ENCODE measurements around the gene FUBP1. TPM values are rescaled to one million over a fixed set of nuclear protein-coding genes. Genes with fewer than 3 reads are reported as not detected.
A peak's percentile ranks its signal among the peaks of the same experiment; 100 is the strongest.

Gene FUBP1
- total and polyA plus RNA-seq, 3 experiments from 2014 or later = 54.6 to 217 (median 215) TPM

- ChIA-PET CTCF (interaction anchor here (1.1 kb wide), 1 partner anchor 137 kb away, joined by 4 read pairs; no protein-coding TSS in a partner anchor), POLR2A (interaction anchor here (1.2 to 2.9 kb wide), 3 partner anchors 20 to 197 kb away, joined by 3 to 11 read pairs (median 3); partner anchors contain the start of genes DNAJB4 and MIGA1)
- H3K27ac Mint-ChIP-seq = no peak overlapping the region
- no peak overlapping the region for H3K4me3 Mint-ChIP-seq
- Histone ChIP-seq H3K27me3 (ENCODE audit: insufficient read depth, low read length, poor library complexity, severe bottlenecking) (no peaks in the 10 kb centered on the region), H3K4me3 (ENCODE audit: low read length) (peak overlapping the region; percentile 87), H3K36me3 (ENCODE audit: insufficient read depth, low read length) (peaks cover 5% of the 10 kb centered on the region), H3K4me1 (ENCODE audit: insufficient read depth, low read length) (peaks cover 56% of the 10 kb centered on the region), H3K27ac (ENCODE audit: low read depth, low read length) (peak overlapping the region; percentile 98), H3K9me3 (ENCODE audit: low read length) (no peaks in the 10 kb centered on the region)
- no peak for DNase-seq
- peaks cover 47 to 66% (median 64%) of the 10 kb centered on the region in 3 donors for H3K4me1 Mint-ChIP-seq
- H3K9me3 Mint-ChIP-seq = no peaks in the 10 kb centered on the region
- no peaks in the 10 kb centered on the region for H3K27me3 Mint-ChIP-seq
- peaks cover 1 to 33% (median 14%) of the 10 kb centered on the region in 3 donors for H3K36me3 Mint-ChIP-seq
Observed at GRCh38 chr1:77976433-77977076, 2.3 kb downstream of the FUBP1 start.

GRCh38 chr1:77975907-77976306, 3.0 kb downstream of the FUBP1 start:
- H3K4me3 ChIP-seq (ENCODE audit: low read length) = peak overlapping the region; percentile 87
- DNase-seq = no peak
- no peak overlapping the region for H3K27ac ChIP-seq (ENCODE audit: low read depth, low read length)
- Mint-ChIP-seq H3K9me3 (no peaks in the 10 kb centered on the region), H3K27ac (peak overlapping the region in 6 of 8 donors; percentile 52 to 91 (median 76)), H3K4me3 (no peak overlapping the region), H3K4me1 (peaks cover 51 to 66% (median 64%) of the 10 kb centered on the region in 3 donors), H3K36me3 (peaks cover 7 to 38% (median 15%) of the 10 kb centered on the region in 3 donors), H3K27me3 (no peaks in the 10 kb centered on the region)
- ChIA-PET POLR2A (interaction anchor here (0.5 to 1.2 kb wide), 2 partner anchors 29 to 112 kb away, joined by 3 read pairs; partner anchors contain the start of gene DNAJB4), CTCF (interaction anchor here (0.8 to 1.1 kb wide), 2 partner anchors 138 to 139 kb away, joined by 3 to 4 read pairs; no protein-coding TSS in a partner anchor)
- H3K27me3 ChIP-seq (ENCODE audit: insufficient read depth, low read length, poor library complexity, severe bottlenecking) = no peaks in the 10 kb centered on the region
- peaks cover 62% of the 10 kb centered on the region for H3K4me1 ChIP-seq (ENCODE audit: insufficient read depth, low read length)
- peaks cover 8% of the 10 kb centered on the region for H3K36me3 ChIP-seq (ENCODE audit: insufficient read depth, low read length)
- H3K9me3 ChIP-seq (ENCODE audit: low read length) = no peaks in the 10 kb centered on the region

- no peaks in the 10 kb centered on the region for H3K9me3 Mint-ChIP-seq
- Histone ChIP-seq H3K27ac (ENCODE audit: low read depth, low read length) (no peak overlapping the region), H3K36me3 (ENCODE audit: insufficient read depth, low read length) (peaks cover 8% of the 10 kb centered on the region), H3K9me3 (ENCODE audit: low read length) (no peaks in the 10 kb centered on the region), H3K27me3 (ENCODE audit: insufficient read depth, low read length, poor library complexity, severe bottlenecking) (no peaks in the 10 kb centered on the region), H3K4me3 (ENCODE audit: low read length) (peak overlapping the region; percentile 87), H3K4me1 (ENCODE audit: insufficient read depth, low read length) (peaks cover 62% of the 10 kb centered on the region)
- peaks cover 7 to 42% (median 15%) of the 10 kb centered on the region in 3 donors for H3K36me3 Mint-ChIP-seq
- no peak for DNase-seq
- no peaks in the 10 kb centered on the region for H3K27me3 Mint-ChIP-seq
- peaks cover 52 to 66% (median 64%) of the 10 kb centered on the region in 3 donors for H3K4me1 Mint-ChIP-seq
- CTCF ChIA-PET = interaction anchor here (0.8 to 1.8 kb wide), 2 partner anchors 52 to 140 kb away, joined by 3 read pairs; no protein-coding TSS in a partner anchor
- H3K4me3 Mint-ChIP-seq = no peak overlapping the region
- POLR2A ChIA-PET = interaction anchor here (0.5 to 1.2 kb wide), 2 partner anchors 29 to 112 kb away, joined by 3 read pairs; partner anchors contain the start of gene DNAJB4
- H3K27ac Mint-ChIP-seq = peak overlapping the region in 7 of 8 donors; percentile 21 to 91 (median 74)
Observed at GRCh38 chr1:77975386-77975785, 3.5 kb downstream of the FUBP1 start.

- peaks cover 75 to 91% (median 90%) of the 10 kb centered on the region in 3 donors for H3K4me1 Mint-ChIP-seq
- H3K27ac Mint-ChIP-seq = peak overlapping the region in 3 of 8 donors; percentile 16 to 72 (median 38)
- Histone ChIP-seq H3K9me3 (ENCODE audit: low read length) (no peaks in the 10 kb centered on the region), H3K4me1 (ENCODE audit: insufficient read depth, low read length) (peaks cover 70% of the 10 kb centered on the region), H3K27me3 (ENCODE audit: insufficient read depth, low read length, poor library complexity, severe bottlenecking) (no peaks in the 10 kb centered on the region), H3K4me3 (ENCODE audit: low read length) (no peak overlapping the region), H3K27ac (ENCODE audit: low read depth, low read length) (no peak overlapping the region), H3K36me3 (ENCODE audit: insufficient read depth, low read length) (peaks cover 30% of the 10 kb centered on the region)
- ChIA-PET CTCF (no interaction called here), POLR2A (interaction anchor here (0.6 to 0.7 kb wide), 2 partner anchors 8 to 31 kb away, joined by 4 to 5 read pairs; no protein-coding TSS in a partner anchor)
- no peaks in the 10 kb centered on the region for H3K27me3 Mint-ChIP-seq
- H3K4me3 Mint-ChIP-seq = peak overlapping the region; percentile 26 to 82 (median 49)
- H3K9me3 Mint-ChIP-seq = no peaks in the 10 kb centered on the region
- no peak for DNase-seq
- H3K36me3 Mint-ChIP-seq = peaks cover 7 to 71% (median 29%) of the 10 kb centered on the region in 3 donors
Observed at GRCh38 chr1:77972080-77972479, 6.8 kb downstream of the FUBP1 start.

- no peaks in the 10 kb centered on the region for H3K9me3 Mint-ChIP-seq
- POLR2A ChIA-PET = interaction anchor here (0.5 kb wide), 1 partner anchor 211 kb away, joined by 4 read pairs; the partner anchor contains the start of gene USP33
- no peak for DNase-seq
- Histone ChIP-seq H3K4me3 (ENCODE audit: low read length) (no peak overlapping the region), H3K36me3 (ENCODE audit: insufficient read depth, low read length) (peaks cover 47% of the 10 kb centered on the region), H3K27me3 (ENCODE audit: insufficient read depth, low read length, poor library complexity, severe bottlenecking) (no peaks in the 10 kb centered on the region), H3K4me1 (ENCODE audit: insufficient read depth, low read length) (peaks cover 51% of the 10 kb centered on the region), H3K27ac (ENCODE audit: low read depth, low read length) (no peak overlapping the region), H3K9me3 (ENCODE audit: low read length) (no peaks in the 10 kb centered on the region)
- H3K36me3 Mint-ChIP-seq = peaks cover 14 to 72% (median 34%) of the 10 kb centered on the region in 3 donors
- CTCF ChIA-PET = no interaction called here
- peak overlapping the region in 5 of 7 donors; percentile 12 to 39 (median 23) for H3K4me3 Mint-ChIP-seq
- H3K27me3 Mint-ChIP-seq = no peaks in the 10 kb centered on the region
- H3K27ac Mint-ChIP-seq = no peak overlapping the region
- peaks cover 69 to 93% (median 85%) of the 10 kb centered on the region in 3 donors for H3K4me1 Mint-ChIP-seq
Observed at GRCh38 chr1:77970192-77970591, 8.7 kb downstream of the FUBP1 start.

GRCh38 chr1:77966291-77966690, 12.6 kb downstream of the FUBP1 start:
- H3K27ac Mint-ChIP-seq = peak overlapping the region in 5 of 8 donors; percentile 18 to 79 (median 74)
- H3K36me3 Mint-ChIP-seq = peaks cover 10 to 89% (median 43%) of the 10 kb centered on the region in 3 donors
- ChIA-PET CTCF (interaction anchor here (1.0 kb wide), 1 partner anchor 148 kb away, joined by 3 read pairs; no protein-coding TSS in a partner anchor), POLR2A (interaction anchor here (0.6 to 1.7 kb wide), 2 partner anchors 12 to 1705 kb away, joined by 3 to 6 read pairs; partner anchors contain the start of gene FUBP1)
- no peaks in the 10 kb centered on the region for H3K27me3 Mint-ChIP-seq
- no peak for DNase-seq
- peaks cover 48 to 73% (median 62%) of the 10 kb centered on the region in 3 donors for H3K4me1 Mint-ChIP-seq
- no peaks in the 10 kb centered on the region for H3K9me3 Mint-ChIP-seq
- Histone ChIP-seq H3K4me3 (ENCODE audit: low read length) (no peak overlapping the region), H3K27ac (ENCODE audit: low read depth, low read length) (no peak overlapping the region), H3K4me1 (ENCODE audit: insufficient read depth, low read length) (peaks cover 30% of the 10 kb centered on the region), H3K9me3 (ENCODE audit: low read length) (no peaks in the 10 kb centered on the region), H3K36me3 (ENCODE audit: insufficient read depth, low read length) (peaks cover 75% of the 10 kb centered on the region), H3K27me3 (ENCODE audit: insufficient read depth, low read length, poor library complexity, severe bottlenecking) (no peaks in the 10 kb centered on the region)
- peak overlapping the region in 1 of 7 donors; percentile 27 for H3K4me3 Mint-ChIP-seq

GRCh38 chr1:77961392-77961791, 17.5 kb downstream of the FUBP1 start:
- H3K36me3 ChIP-seq (ENCODE audit: insufficient read depth, low read length) = peaks cover 87% of the 10 kb centered on the region
- no peaks in the 10 kb centered on the region for H3K4me1 ChIP-seq (ENCODE audit: insufficient read depth, low read length)
- ChIA-PET CTCF (no interaction called here), POLR2A (no interaction called here)
- no peaks in the 10 kb centered on the region for H3K9me3 ChIP-seq (ENCODE audit: low read length)
- Mint-ChIP-seq H3K27ac (peak overlapping the region in 2 of 8 donors; percentile 1 to 15), H3K4me1 (peaks cover 33 to 58% (median 49%) of the 10 kb centered on the region in 3 donors), H3K36me3 (peaks cover 12 to 91% (median 41%) of the 10 kb centered on the region in 3 donors), H3K9me3 (no peaks in the 10 kb centered on the region), H3K4me3 (no peak overlapping the region), H3K27me3 (no peaks in the 10 kb centered on the region)
- no peak overlapping the region for H3K4me3 ChIP-seq (ENCODE audit: low read length)
- DNase-seq = no peak
- no peaks in the 10 kb centered on the region for H3K27me3 ChIP-seq (ENCODE audit: insufficient read depth, low read length, poor library complexity, severe bottlenecking)
- H3K27ac ChIP-seq (ENCODE audit: low read depth, low read length) = no peak overlapping the region

GRCh38 chr1:77958850-77959249, 20.0 kb downstream of the FUBP1 start:
- CTCF ChIA-PET = no interaction called here
- H3K9me3 Mint-ChIP-seq = no peaks in the 10 kb centered on the region
- no peaks in the 10 kb centered on the region for H3K4me1 ChIP-seq (ENCODE audit: insufficient read depth, low read length)
- no peak overlapping the region for H3K4me3 ChIP-seq (ENCODE audit: low read length)
- POLR2A ChIA-PET = no interaction called here
- peak overlapping the region in 6 of 8 donors; percentile 1 to 59 (median 24) for H3K27ac Mint-ChIP-seq
- peaks cover 89% of the 10 kb centered on the region for H3K36me3 ChIP-seq (ENCODE audit: insufficient read depth, low read length)
- H3K4me1 Mint-ChIP-seq = peaks cover 31 to 69% (median 50%) of the 10 kb centered on the region in 3 donors
- no peak for DNase-seq
- H3K27me3 ChIP-seq (ENCODE audit: insufficient read depth, low read length, poor library complexity, severe bottlenecking) = no peaks in the 10 kb centered on the region
- H3K9me3 ChIP-seq (ENCODE audit: low read length) = no peaks in the 10 kb centered on the region
- H3K4me3 Mint-ChIP-seq = no peak overlapping the region
- no peak overlapping the region for H3K27ac ChIP-seq (ENCODE audit: low read depth, low read length)
- H3K27me3 Mint-ChIP-seq = no peaks in the 10 kb centered on the region
- peaks cover 10 to 89% (median 39%) of the 10 kb centered on the region in 3 donors for H3K36me3 Mint-ChIP-seq
